HCT116 (cell line): ENCODE data around the gene ATP6V0A1. TPM values are rescaled to one million over a fixed set of nuclear protein-coding genes. Genes with fewer than 3 reads are reported as not detected.

Source experiments
- ATAC-seq: fragments of 200-7000 bp; cut with Tn5 transposase; 2 replicates; pipeline ENCODE4 v1.9.1; 2020; ENCODE audit warnings: mild to moderate bottlenecking, moderate library complexity
- BruUV-seq: library from RNA; stranded (reverse); fragments of 400-500 nt; replicated peaks from 2 replicates; lab custom pipeline; 2021; lab: Mats Ljungman, UMichigan
- CTCF ChIA-PET: fragments of 300-600 bp; sonication (Branson Sonifier 250); formaldehyde crosslinking; loops from one replicate; lab custom pipeline; 2021; ENCODE audit warnings: antibody characterized with exemption; lab: Charles Lee
- POLR2A ChIA-PET: fragments of 300-600, 350-600 bp; sonication (Branson Sonifier 250); formaldehyde crosslinking; loops from one replicate; lab custom pipeline; 2021; ENCODE audit warnings: antibody characterized with exemption; lab: Charles Lee
- RAD21 ChIA-PET, 2 experiments: fragments of 300-600 bp; sonication (Branson Sonifier 250); formaldehyde crosslinking; loops; one replicate each; lab custom pipeline; 2023; ENCODE audit warnings: low total read pairs in 2 of 2; ENCODE audit not compliant: uncharacterized antibody in 2 of 2, unreplicated experiment in 2 of 2, low non-redundant PET in 1 of 2; lab: Charles Lee
- DNase-seq: peaks from one replicate; pipeline ENCODE4 v3.0.0-alpha.2; 2010; ENCODE audit warnings: low read depth, low spot score
- H2AFZ ChIP-seq: fragments of 200-600 bp; shearing (Covaris generic), sonication (generic); 2 replicates; pipeline ENCODE4 v1.6.1; 2017; ENCODE audit warnings: low read depth, mixed run types, mixed read lengths, antibody characterized with exemption, low read length; ENCODE audit not compliant: poor library complexity, severe bottlenecking
- H3K27ac ChIP-seq: 2 replicates; pipeline ENCODE4 v1.5.1; 2012; ENCODE audit warnings: low read depth, low read length
- H3K27me3 ChIP-seq: fragments of 200-600 bp; sonication (generic); 2 replicates; pipeline ENCODE4 v1.6.1; 2016; ENCODE audit warnings: mixed run types, low read length, mixed read lengths; ENCODE audit not compliant: insufficient read depth
- H3K36me3 ChIP-seq, 2 experiments: fragments of 200-500 bp in 1 of 2; fragments of 200-600 bp in 1 of 2; sonication (Bioruptor generic) in 1 of 2; sonication (generic) in 1 of 2; 2 replicates each; pipeline versions ENCODE4 v1.5.1 to v1.6.1; 2014 to 2016; ENCODE audit warnings: low read length in 2 of 2, inconsistent platforms in 1 of 2, mixed read lengths in 1 of 2, mixed run types in 1 of 2; ENCODE audit not compliant: insufficient read depth in 2 of 2, control insufficient read depth in 1 of 2
- H3K4me1 ChIP-seq, 2 experiments: fragments of 200-600 bp in 1 of 2; sonication (generic) in 1 of 2; 2 replicates each; pipeline versions ENCODE4 v1.5.1 to v1.6.1; 2012 to 2017; ENCODE audit warnings: low read length in 2 of 2, inconsistent platforms in 1 of 2, mild to moderate bottlenecking in 1 of 2, mixed read lengths in 1 of 2, mixed run types in 1 of 2, moderate library complexity in 1 of 2; ENCODE audit not compliant: insufficient read depth in 2 of 2, control insufficient read depth in 1 of 2
- H3K4me2 ChIP-seq: fragments of 200-600 bp; sonication (generic); 2 replicates; pipeline ENCODE4 v1.6.1; 2017; ENCODE audit warnings: mixed run types, low read length, mixed read lengths
- H3K4me3 ChIP-seq, 2 experiments: fragments of 200-600 bp in 1 of 2; sonication (generic) in 1 of 2; replicated peaks in 1 of 2; 2 replicates each; pipeline ENCODE4 v1.5.1; 2011 to 2016; ENCODE audit warnings: low read length in 2 of 2, control low read depth in 1 of 2, low read depth in 1 of 2, mild to moderate bottlenecking in 1 of 2, mixed read lengths in 1 of 2, mixed run types in 1 of 2
- H3K79me2 ChIP-seq: fragments of 200-600 bp; sonication (generic); 2 replicates; pipeline ENCODE4 v1.6.1; 2017; ENCODE audit warnings: mild to moderate bottlenecking, mixed run types, low read length, moderate library complexity, mixed read lengths; ENCODE audit not compliant: insufficient read depth
- H3K9ac ChIP-seq: fragments of 200-600 bp; sonication (generic); 2 replicates; pipeline ENCODE4 v1.6.1; 2016; ENCODE audit warnings: low read length, mixed read lengths
- H3K9me2 ChIP-seq: fragments of 200-600 bp; sonication (generic), shearing (Covaris generic); 2 replicates; pipeline ENCODE4 v1.6.1; 2017; ENCODE audit warnings: mixed run types, mild to moderate bottlenecking, moderate library complexity; ENCODE audit not compliant: insufficient read depth
- H3K9me3 ChIP-seq, 2 experiments: fragments of 200-500 bp in 1 of 2; fragments of 200-600 bp in 1 of 2; sonication (Bioruptor generic) in 1 of 2; sonication (generic) in 1 of 2; 2 replicates each; pipeline ENCODE4 v1.6.1; 2014 to 2017; ENCODE audit warnings: low read length in 2 of 2, mixed read lengths in 2 of 2, inconsistent platforms in 1 of 2, low read depth in 1 of 2, mild to moderate bottlenecking in 1 of 2, mixed run types in 1 of 2, moderate library complexity in 1 of 2; ENCODE audit not compliant: control insufficient read depth in 1 of 2, insufficient read depth in 1 of 2
- H4K20me1 ChIP-seq: fragments of 200-600 bp; sonication (generic), shearing (Covaris generic); 2 replicates; pipeline ENCODE4 v1.6.1; 2017; ENCODE audit warnings: mixed run types, mild to moderate bottlenecking, moderate library complexity; ENCODE audit not compliant: insufficient read depth
- ATF3 ChIP-seq: IDR thresholded peaks from 2 replicates; pipeline ENCODE4 v1.6.1; 2012
- CTCF ChIP-seq, 3 experiments: fragments of 200-600 bp in 1 of 3; sonication (generic) in 1 of 3; IDR thresholded peaks in 2 of 3; conservative IDR thresholded peaks in 1 of 3; 2 replicates each; pipeline ENCODE4 v1.5.1; 2012 to 2017; ENCODE audit warnings: low read depth in 2 of 3, low read length in 2 of 3, antibody characterized with exemption in 1 of 3, borderline replicate concordance in 1 of 3, control low read depth in 1 of 3, mild to moderate bottlenecking in 1 of 3, mixed read lengths in 1 of 3, mixed run types in 1 of 3, moderate library complexity in 1 of 3; ENCODE audit not compliant: insufficient read depth in 1 of 3
- ELF1 ChIP-seq: IDR thresholded peaks from 2 replicates; pipeline ENCODE4 v1.6.1; 2012; ENCODE audit warnings: low read depth, borderline replicate concordance
- EZH2 ChIP-seq: fragments of 200-600 bp; sonication (generic); IDR thresholded peaks from 2 replicates; pipeline ENCODE4 v1.6.1; 2017; ENCODE audit warnings: antibody characterized with exemption, mixed run types
- JUND ChIP-seq: IDR thresholded peaks from 2 replicates; pipeline ENCODE4 v1.6.1; 2012
- MAX ChIP-seq: IDR thresholded peaks from 2 replicates; pipeline ENCODE4 v1.6.1; 2012
- POLR2A ChIP-seq: IDR thresholded peaks from 2 replicates; pipeline ENCODE4 v1.7.0; 2011; ENCODE audit warnings: borderline replicate concordance; ENCODE audit not compliant: insufficient read depth, insufficient read length; ENCODE audit errors: extremely low read depth
- POLR2AphosphoS5 ChIP-seq: IDR thresholded peaks from 2 replicates; pipeline ENCODE4 v1.6.1; 2011; ENCODE audit warnings: mild to moderate bottlenecking, low read depth, low read length, moderate library complexity
- RAD21 ChIP-seq: IDR thresholded peaks from 2 replicates; pipeline ENCODE4 v1.6.1; 2012; ENCODE audit warnings: low read depth, mild to moderate bottlenecking
- SIN3A ChIP-seq: IDR thresholded peaks from 2 replicates; pipeline ENCODE4 v1.6.1; 2012; ENCODE audit warnings: low read depth
- SP1 ChIP-seq: IDR thresholded peaks from 2 replicates; pipeline ENCODE4 v1.6.1; 2012; ENCODE audit warnings: low read depth
- YY1 ChIP-seq: IDR thresholded peaks from 2 replicates; pipeline ENCODE4 v1.6.1; 2011; ENCODE audit warnings: low read length, low read depth, moderate library complexity, mild to moderate bottlenecking; ENCODE audit not compliant: insufficient replicate concordance; ENCODE audit errors: extremely low read depth
- ZBTB33 ChIP-seq: IDR thresholded peaks from 2 replicates; pipeline ENCODE4 v1.6.1; 2011; ENCODE audit warnings: mild to moderate bottlenecking, low read length, moderate library complexity; ENCODE audit not compliant: insufficient replicate concordance; ENCODE audit errors: extremely low read depth
- intact Hi-C: fragments of 100-400 bp; cut with micrococcal nuclease; formaldehyde crosslinking; loops from 2 replicates; pipeline ENCODE4 v1.10.0; 2022
- total RNA-seq: library from RNA; stranded (reverse); gene quantifications from one replicate; pipeline ENCODE4 v1.2.1, GENCODE V29; 2021; ENCODE audit not compliant: unreplicated experiment

ATP6V0A1 gene
- total RNA-seq, 1 experiment from 2014 or later = 65.2 TPM

- Histone ChIP-seq H3K4me1 (peaks cover 30 to 49% of the 10 kb centered on the region in 2 experiments), H2AFZ (no peak within 1 kb of the TSS), H3K4me2 (peak within 1 kb of the TSS; percentile 99), H3K9ac (peak within 1 kb of the TSS; percentile 99), H3K79me2 (peaks cover 29% of the 10 kb centered on the region), H3K36me3 (peaks cover 10 to 27% of the 10 kb centered on the region in 2 experiments; a peak in 3 of 4 replicates), H3K9me3 (no peaks in the 10 kb centered on the region), H4K20me1 (no peaks in the 10 kb centered on the region), H3K27ac (peak within 1 kb of the TSS; percentile 89), H3K9me2 (no peaks in the 10 kb centered on the region), H3K4me3 (peak within 1 kb of the TSS; percentile 99 to 100), H3K27me3 (no peaks in the 10 kb centered on the region)
- POLR2A ChIA-PET = interaction anchor here (0.6 kb wide), 1 partner anchor 210 kb away, joined by 3 read pairs; no protein-coding TSS in a partner anchor
- peak; percentile 79 for ATAC-seq
- CTCF ChIA-PET = no interaction called here
- DNase-seq = peak; percentile 98
- RAD21 ChIA-PET = no interaction called here
- BruUV-seq = no TSS peak
- intact Hi-C loops = no loop called here
- TF ChIP-seq POLR2AphosphoS5 = peak; percentile 81
- no peak for TF ChIP-seq CTCF (IDR thresholded peaks at IDR 0.05 in 2 of 3, conservative IDR thresholded peaks at IDR 0.05 in 1 of 3; ENCODE audit: borderline replicate concordance in 1 of 3, insufficient read depth in 1 of 3, low read depth in 2 of 3, low read length in 2 of 3)
- peak; percentile 100 for TF ChIP-seq ZBTB33
- no peak; the same call in 1 of the 2 replicates for TF ChIP-seq ELF1
- TF ChIP-seq JUND = no peak
- TF ChIP-seq MAX = peak; percentile 89
- TF ChIP-seq SIN3A = peak; percentile 93
- no peak for TF ChIP-seq RAD21
- TF ChIP-seq POLR2A = peak; percentile 61
- no peak for TF ChIP-seq EZH2
- no peak for TF ChIP-seq ATF3
- TF ChIP-seq SP1 = peak; percentile 86
- TF ChIP-seq YY1 = peak; percentile 83
Observed at GRCh38 chr17:42561897-42562387, 103.3 kb downstream of the ATP6V0A1 start, which contains the start of gene COASY. COASY (plus strand) TSS chr17:42562148; CDS start chr17:42562623, 475 bp downstream.
